Measurements from ENCODE around the gene MZT2B.

DNA sequence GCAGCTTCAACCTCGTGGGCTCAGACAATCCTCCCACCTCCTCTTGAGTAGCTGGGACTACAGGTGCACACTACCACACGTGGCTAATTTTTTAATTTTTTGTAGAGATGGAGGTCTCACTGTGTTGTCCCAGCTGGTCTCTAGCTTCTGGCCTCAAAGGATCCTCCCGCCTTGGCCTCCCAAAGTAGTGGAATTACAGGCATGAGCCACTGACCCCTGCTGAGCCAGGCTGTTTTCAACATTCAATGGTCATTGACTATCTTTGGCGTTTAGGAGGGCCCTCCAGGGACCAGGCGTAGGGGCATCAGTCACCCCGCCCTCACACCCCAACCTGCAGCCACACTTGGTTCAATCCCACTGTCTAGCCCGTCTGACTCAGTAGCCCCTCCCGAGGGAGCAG, 5.2 kb downstream of the MZT2B start:
- TF ChIP-seq XRCC5 (optimal IDR thresholded peaks at IDR 0.05; ENCODE audit: low read length) = no peak
- TF ChIP-seq KLF9 (CRISPR knock-in tag; IDR thresholded peaks at IDR 0.05; ENCODE audit: low read depth) = no peak
- TF ChIP-seq FOXA1 (IDR thresholded peaks at IDR 0.05) = no peak
- no peak for TF ChIP-seq FOXA1 (CRISPR knock-in tag; IDR thresholded peaks at IDR 0.05)
- TF ChIP-seq SRF (IDR thresholded peaks at IDR 0.05; ENCODE audit: low read depth, low read length) = no peak
- no peak for TF ChIP-seq TOPORS (CRISPR knock-in tag; IDR thresholded peaks at IDR 0.05)
- TF ChIP-seq, protein P1, sequence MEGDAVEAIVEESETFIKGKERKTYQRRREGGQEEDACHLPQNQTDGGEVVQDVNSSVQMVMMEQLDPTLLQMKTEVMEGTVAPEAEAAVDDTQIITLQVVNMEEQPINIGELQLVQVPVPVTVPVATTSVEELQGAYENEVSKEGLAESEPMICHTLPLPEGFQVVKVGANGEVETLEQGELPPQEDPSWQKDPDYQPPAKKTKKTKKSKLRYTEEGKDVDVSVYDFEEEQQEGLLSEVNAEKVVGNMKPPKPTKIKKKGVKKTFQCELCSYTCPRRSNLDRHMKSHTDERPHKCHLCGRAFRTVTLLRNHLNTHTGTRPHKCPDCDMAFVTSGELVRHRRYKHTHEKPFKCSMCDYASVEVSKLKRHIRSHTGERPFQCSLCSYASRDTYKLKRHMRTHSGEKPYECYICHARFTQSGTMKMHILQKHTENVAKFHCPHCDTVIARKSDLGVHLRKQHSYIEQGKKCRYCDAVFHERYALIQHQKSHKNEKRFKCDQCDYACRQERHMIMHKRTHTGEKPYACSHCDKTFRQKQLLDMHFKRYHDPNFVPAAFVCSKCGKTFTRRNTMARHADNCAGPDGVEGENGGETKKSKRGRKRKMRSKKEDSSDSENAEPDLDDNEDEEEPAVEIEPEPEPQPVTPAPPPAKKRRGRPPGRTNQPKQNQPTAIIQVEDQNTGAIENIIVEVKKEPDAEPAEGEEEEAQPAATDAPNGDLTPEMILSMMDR (CRISPR knock-in tag; IDR thresholded peaks at IDR 0.05) = no peak
- TF ChIP-seq, protein P2, sequence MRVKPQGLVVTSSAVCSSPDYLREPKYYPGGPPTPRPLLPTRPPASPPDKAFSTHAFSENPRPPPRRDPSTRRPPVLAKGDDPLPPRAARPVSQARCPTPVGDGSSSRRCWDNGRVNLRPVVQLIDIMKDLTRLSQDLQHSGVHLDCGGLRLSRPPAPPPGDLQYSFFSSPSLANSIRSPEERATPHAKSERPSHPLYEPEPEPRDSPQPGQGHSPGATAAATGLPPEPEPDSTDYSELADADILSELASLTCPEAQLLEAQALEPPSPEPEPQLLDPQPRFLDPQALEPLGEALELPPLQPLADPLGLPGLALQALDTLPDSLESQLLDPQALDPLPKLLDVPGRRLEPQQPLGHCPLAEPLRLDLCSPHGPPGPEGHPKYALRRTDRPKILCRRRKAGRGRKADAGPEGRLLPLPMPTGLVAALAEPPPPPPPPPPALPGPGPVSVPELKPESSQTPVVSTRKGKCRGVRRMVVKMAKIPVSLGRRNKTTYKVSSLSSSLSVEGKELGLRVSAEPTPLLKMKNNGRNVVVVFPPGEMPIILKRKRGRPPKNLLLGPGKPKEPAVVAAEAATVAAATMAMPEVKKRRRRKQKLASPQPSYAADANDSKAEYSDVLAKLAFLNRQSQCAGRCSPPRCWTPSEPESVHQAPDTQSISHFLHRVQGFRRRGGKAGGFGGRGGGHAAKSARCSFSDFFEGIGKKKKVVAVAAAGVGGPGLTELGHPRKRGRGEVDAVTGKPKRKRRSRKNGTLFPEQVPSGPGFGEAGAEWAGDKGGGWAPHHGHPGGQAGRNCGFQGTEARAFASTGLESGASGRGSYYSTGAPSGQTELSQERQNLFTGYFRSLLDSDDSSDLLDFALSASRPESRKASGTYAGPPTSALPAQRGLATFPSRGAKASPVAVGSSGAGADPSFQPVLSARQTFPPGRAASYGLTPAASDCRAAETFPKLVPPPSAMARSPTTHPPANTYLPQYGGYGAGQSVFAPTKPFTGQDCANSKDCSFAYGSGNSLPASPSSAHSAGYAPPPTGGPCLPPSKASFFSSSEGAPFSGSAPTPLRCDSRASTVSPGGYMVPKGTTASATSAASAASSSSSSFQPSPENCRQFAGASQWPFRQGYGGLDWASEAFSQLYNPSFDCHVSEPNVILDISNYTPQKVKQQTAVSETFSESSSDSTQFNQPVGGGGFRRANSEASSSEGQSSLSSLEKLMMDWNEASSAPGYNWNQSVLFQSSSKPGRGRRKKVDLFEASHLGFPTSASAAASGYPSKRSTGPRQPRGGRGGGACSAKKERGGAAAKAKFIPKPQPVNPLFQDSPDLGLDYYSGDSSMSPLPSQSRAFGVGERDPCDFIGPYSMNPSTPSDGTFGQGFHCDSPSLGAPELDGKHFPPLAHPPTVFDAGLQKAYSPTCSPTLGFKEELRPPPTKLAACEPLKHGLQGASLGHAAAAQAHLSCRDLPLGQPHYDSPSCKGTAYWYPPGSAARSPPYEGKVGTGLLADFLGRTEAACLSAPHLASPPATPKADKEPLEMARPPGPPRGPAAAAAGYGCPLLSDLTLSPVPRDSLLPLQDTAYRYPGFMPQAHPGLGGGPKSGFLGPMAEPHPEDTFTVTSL (CRISPR knock-in tag; IDR thresholded peaks at IDR 0.05; ENCODE audit: borderline replicate concordance) = no peak
- no peak for TF ChIP-seq POLR2A (IDR thresholded peaks at IDR 0.05; ENCODE audit: insufficient read depth in 1 of 2, low read depth in 2 of 2, low read length in 2 of 2)
- no peak for TF ChIP-seq ZNF12 (CRISPR knock-in tag; IDR thresholded peaks at IDR 0.05)
- TF ChIP-seq POLR2AphosphoS5 (IDR thresholded peaks at IDR 0.05; ENCODE audit: low read depth, low read length) = no peak
- no peak for TF ChIP-seq ZNF20 (CRISPR knock-in tag; IDR thresholded peaks at IDR 0.05)
- no peak for TF ChIP-seq EZH2 (conservative IDR thresholded peaks at IDR 0.05; ENCODE audit: low read depth, low read length)
- no peak for TF ChIP-seq ELF3 (CRISPR knock-in tag; IDR thresholded peaks at IDR 0.05)

Data from HepG2 (cell line).